GM12878 (cell line): Measurements from ENCODE around the gene PRM1.

Source experiments
- CBX5 ChIP-seq: sonication (generic); IDR thresholded peaks from 2 replicates; pipeline ENCODE4 v1.6.1; 2016; ENCODE audit warnings: low read depth, moderate library complexity, mild to moderate bottlenecking, inconsistent platforms
- EZH2 ChIP-seq: IDR thresholded peaks from 2 replicates; pipeline ENCODE4 v1.6.1; 2012; ENCODE audit warnings: low read depth, mild to moderate bottlenecking, control low read depth, inconsistent platforms, low read length, borderline replicate concordance; ENCODE audit not compliant: control insufficient read depth
- GATAD2B ChIP-seq: fragments of 450-650 bp; conservative IDR thresholded peaks from 2 replicates; pipeline ENCODE4 v1.6.1; 2017; ENCODE audit warnings: low read depth, mild to moderate bottlenecking, moderate library complexity
- TAF1 ChIP-seq: IDR thresholded peaks from 2 replicates; pipeline ENCODE4 v1.6.1; 2011; ENCODE audit warnings: mild to moderate bottlenecking, low read depth, low read length, borderline replicate concordance
- ZNF24 ChIP-seq: fragments of 450-650 bp; IDR thresholded peaks from 2 replicates; pipeline ENCODE4 v1.6.1; 2017; ENCODE audit warnings: antibody characterized with exemption, mild to moderate bottlenecking
- TF ChIP-seq, protein P1 (sequence below), 3 experiments: IDR thresholded peaks in 2 of 3; conservative IDR thresholded peaks in 1 of 3; 2 replicates each; pipeline ENCODE4 v1.5.1; 2011; ENCODE audit warnings: low read depth in 3 of 3, low read length in 3 of 3, mild to moderate bottlenecking in 3 of 3, control low read depth in 2 of 3, moderate library complexity in 2 of 3, inconsistent platforms in 1 of 3, mixed read lengths in 1 of 3; ENCODE audit not compliant: control insufficient read depth in 2 of 3, insufficient read depth in 1 of 3; ENCODE audit errors: extremely low read depth in 1 of 3

GRCh38 chr16:11242658-11243057 is 38.5 kb downstream of the PRM1 start:
- TF ChIP-seq GATAD2B (no peak), CBX5 (no peak), ZNF24 (no peak), EZH2 (no peak), TAF1 (no peak)
- TF ChIP-seq, protein P1, sequence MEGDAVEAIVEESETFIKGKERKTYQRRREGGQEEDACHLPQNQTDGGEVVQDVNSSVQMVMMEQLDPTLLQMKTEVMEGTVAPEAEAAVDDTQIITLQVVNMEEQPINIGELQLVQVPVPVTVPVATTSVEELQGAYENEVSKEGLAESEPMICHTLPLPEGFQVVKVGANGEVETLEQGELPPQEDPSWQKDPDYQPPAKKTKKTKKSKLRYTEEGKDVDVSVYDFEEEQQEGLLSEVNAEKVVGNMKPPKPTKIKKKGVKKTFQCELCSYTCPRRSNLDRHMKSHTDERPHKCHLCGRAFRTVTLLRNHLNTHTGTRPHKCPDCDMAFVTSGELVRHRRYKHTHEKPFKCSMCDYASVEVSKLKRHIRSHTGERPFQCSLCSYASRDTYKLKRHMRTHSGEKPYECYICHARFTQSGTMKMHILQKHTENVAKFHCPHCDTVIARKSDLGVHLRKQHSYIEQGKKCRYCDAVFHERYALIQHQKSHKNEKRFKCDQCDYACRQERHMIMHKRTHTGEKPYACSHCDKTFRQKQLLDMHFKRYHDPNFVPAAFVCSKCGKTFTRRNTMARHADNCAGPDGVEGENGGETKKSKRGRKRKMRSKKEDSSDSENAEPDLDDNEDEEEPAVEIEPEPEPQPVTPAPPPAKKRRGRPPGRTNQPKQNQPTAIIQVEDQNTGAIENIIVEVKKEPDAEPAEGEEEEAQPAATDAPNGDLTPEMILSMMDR (IDR thresholded peaks at IDR 0.05 in 2 of 3, conservative IDR thresholded peaks at IDR 0.05 in 1 of 3; ENCODE audit: control insufficient read depth in 2 of 3, extremely low read depth in 1 of 3, insufficient read depth in 1 of 3, low read depth in 3 of 3, low read length in 3 of 3): no peak
